Superior temporal gyrus (tissue), 1 donor: ENCODE data around the gene OR5B21.

Experiments used
- DNase-seq: peaks from one replicate; pipeline ENCODE4 v3.0.0-alpha.2; 2016; ENCODE audit errors: extremely low spot score

The OR5B21 gene

GRCh38 chr11:58508005-58508404, at the start of gene OR5B21:
Gene OR5B21 (minus strand): TSS chr11:58508105. CDS start chr11:58508105, 0 bp downstream.
- no peak for DNase-seq

GRCh38 chr11:58549644-58550043, 41.7 kb upstream of the OR5B21 start:
- no peak for DNase-seq

- DNase-seq: no peak
Measured at GRCh38 chr11:58546841-58547240, 38.9 kb upstream of the OR5B21 start.

- DNase-seq: no peak
Measured at GRCh38 chr11:58531865-58532341, 24.0 kb upstream of the OR5B21 start.

- DNase-seq: no peak
Measured at GRCh38 chr11:58530236-58530635, 22.3 kb upstream of the OR5B21 start.

- DNase-seq: no peak
Measured at GRCh38 chr11:58527429-58527828, 19.5 kb upstream of the OR5B21 start.

GRCh38 chr11:58526721-58527120, 18.8 kb upstream of the OR5B21 start:
- DNase-seq: no peak

- DNase-seq: peak; percentile 42
Measured at GRCh38 chr11:58525037-58525614, 17.2 kb upstream of the OR5B21 start.

GRCh38 chr11:58524232-58525036, 16.5 kb upstream of the OR5B21 start:
- peak; percentile 94 for DNase-seq

GRCh38 chr11:58513747-58514367, 6.0 kb upstream of the OR5B21 start:
- DNase-seq: peak; percentile 86

- DNase-seq: no peak
Measured at GRCh38 chr11:58511636-58512035, 3.7 kb upstream of the OR5B21 start.

- no peak for DNase-seq
Measured at GRCh38 chr11:58509748-58510147, 1.8 kb upstream of the OR5B21 start.

GRCh38 chr11:58508814-58509213, 909 bp upstream of the OR5B21 start:
- DNase-seq: no peak

- no peak for DNase-seq
Measured at GRCh38 chr11:58507355-58507754, 550 bp downstream of the OR5B21 start.

- DNase-seq: no peak
Measured at GRCh38 chr11:58506935-58507334, 970 bp downstream of the OR5B21 start.

GRCh38 chr11:58505849-58506248, 2.1 kb downstream of the OR5B21 start:
- no peak for DNase-seq

- DNase-seq: no peak
Measured at GRCh38 chr11:58504232-58504631, 3.7 kb downstream of the OR5B21 start.

- no peak for DNase-seq
Measured at GRCh38 chr11:58503361-58503856, 4.5 kb downstream of the OR5B21 start.

- DNase-seq: no peak
Measured at GRCh38 chr11:58502004-58502403, 5.9 kb downstream of the OR5B21 start.

GRCh38 chr11:58498464-58498863, 9.4 kb downstream of the OR5B21 start:
- DNase-seq: no peak

- DNase-seq: no peak
Measured at GRCh38 chr11:58497951-58498350, 10.0 kb downstream of the OR5B21 start.

- peak; percentile 64 for DNase-seq
Measured at GRCh38 chr11:58495906-58496305, 12.0 kb downstream of the OR5B21 start.

GRCh38 chr11:58494101-58494500, 13.8 kb downstream of the OR5B21 start:
- DNase-seq: no peak
